Erythroblast (primary cell): Measurements from ENCODE around the gene DRG1.

ENCODE experiments used
- GATA1 ChIP-seq: IDR thresholded peaks from 2 replicates; pipeline ENCODE4 v1.6.1; 2011; ENCODE audit warnings: low read depth, mild to moderate bottlenecking, control low read depth, low read length, moderate library complexity
- POLR2A ChIP-seq: IDR thresholded peaks from 2 replicates; pipeline ENCODE4 v1.6.1; 2011; ENCODE audit warnings: mild to moderate bottlenecking, low read length

DNA sequence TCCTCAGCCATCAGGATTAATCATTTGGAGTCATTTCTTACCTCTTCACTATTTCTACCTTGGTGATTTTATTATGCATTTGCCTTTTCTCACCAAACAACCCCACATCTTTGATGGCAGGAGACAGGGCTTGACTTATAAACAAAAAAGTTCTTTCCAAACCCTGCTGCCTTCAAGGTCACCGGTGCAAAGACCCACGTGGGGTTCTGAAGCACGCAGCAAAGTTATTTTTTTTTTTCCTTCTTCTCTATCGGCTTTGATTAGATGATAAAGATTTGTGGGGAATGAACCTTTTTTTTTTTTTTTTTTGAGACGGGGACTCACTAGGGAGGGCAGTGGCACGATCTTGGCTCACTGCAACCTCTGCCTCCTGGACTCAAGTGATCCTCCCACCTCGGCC, 44.1 kb downstream of the DRG1 start:
- TF ChIP-seq POLR2A, result no peak
- TF ChIP-seq GATA1, result no peak
